Kidney (tissue), 14 donors: Measurements from ENCODE around the gene EDN1. TPM values are rescaled to one million over a fixed set of nuclear protein-coding genes. Genes with fewer than 3 reads are reported as not detected.

Experiments
- DNase-seq, 5 donors: peaks; one replicate each; pipeline ENCODE4 v3.0.0-alpha.2; 2013 to 2020
- FAIRE-seq: peaks from 2 replicates; lab custom pipeline; 2012; peaks lifted over from hg19 to GRCh38; lab: Jason Lieb, UNC
- H3K27ac ChIP-seq, 2 donors: one replicate each; pipeline ENCODE4 v1.7.0; 2013; ENCODE audit warnings: low read depth in 2 of 2, low read length in 2 of 2, inconsistent platforms in 1 of 2
- H3K27me3 ChIP-seq: one replicate; pipeline ENCODE4 v1.7.1; 2013; ENCODE audit warnings: low read length, inconsistent platforms; ENCODE audit not compliant: control insufficient read depth, insufficient read depth
- H3K36me3 ChIP-seq, 3 donors: one replicate each; pipeline versions ENCODE4 v1.7.0 to v1.7.1; 2013; ENCODE audit warnings: low read length in 3 of 3, control low read depth in 1 of 3, inconsistent platforms in 1 of 3; ENCODE audit not compliant: insufficient read depth in 3 of 3, control insufficient read depth in 2 of 3
- H3K4me1 ChIP-seq, 3 donors: one replicate each; pipeline versions ENCODE4 v1.7.0 to v1.7.1; 2013; ENCODE audit warnings: low read length in 3 of 3, inconsistent platforms in 1 of 3, low read depth in 1 of 3; ENCODE audit not compliant: control insufficient read depth in 2 of 3, insufficient read depth in 2 of 3
- H3K4me3 ChIP-seq, 3 donors: one replicate each; pipeline versions ENCODE4 v1.7.0 to v1.8.1; 2013; ENCODE audit warnings: low read length in 3 of 3, control low read depth in 1 of 3, inconsistent platforms in 1 of 3
- H3K9ac ChIP-seq, 3 donors: one replicate each; pipeline versions ENCODE4 v1.7.0 to v1.7.1; 2013; ENCODE audit warnings: low read length in 3 of 3, control low read depth in 1 of 3, inconsistent platforms in 1 of 3
- H3K9me3 ChIP-seq, 3 donors: one replicate each; pipeline versions ENCODE4 v1.7.0 to v1.7.1; 2013; ENCODE audit warnings: low read length in 3 of 3, control low read depth in 1 of 3, inconsistent platforms in 1 of 3; ENCODE audit not compliant: control insufficient read depth in 2 of 3, insufficient read depth in 1 of 3
- intact Hi-C: fragments of 100-400 bp; cut with DNase I; formaldehyde crosslinking; loops from one replicate; pipeline ENCODE4 v1.11.1; 2022
- polyA plus RNA-seq: library from polyadenylated mRNA; stranded (reverse); fragments of 350-450 nt; fragmentation: Illumina TruSeq; extraction: RNeasy Lipid Tissue Mini Kit (QIAGEN cat#74804); gene quantifications from one replicate; pipeline ENCODE4 v1.2.3, GENCODE V29; 2014; ENCODE audit warnings: low read depth, low replicate concordance; ENCODE audit not compliant: insufficient read depth
- total RNA-seq: library from RNA; stranded (reverse); fragmentation: NEBNext Ultra II Directional; extraction: Animal tissue kit (Norgen Biotek cat#: 25700); gene quantifications from one replicate; pipeline ENCODE4 v1.2.1, GENCODE V29; 2021
- TF ChIP-seq, protein P1 (sequence below): IDR thresholded peaks from 3 replicates; pipeline ENCODE4 v1.5.1; 2012; ENCODE audit warnings: mild to moderate bottlenecking, moderate library complexity, borderline replicate concordance; ENCODE audit not compliant: insufficient read depth; ENCODE audit errors: extremely low read depth
- donor health status: control.
- donor health status: control.
- donor health status: control.
- donor health status: control.
- donor health status: control.
- donor health status: DM: yes; HTN: yes; CAD: no.
- donor health status: Normal renal cell carcinoma (clear cell type).

The EDN1 gene
- total and polyA plus RNA-seq, 2 donors from 2014 or later: 3.4 to 16.6 TPM

DNA sequence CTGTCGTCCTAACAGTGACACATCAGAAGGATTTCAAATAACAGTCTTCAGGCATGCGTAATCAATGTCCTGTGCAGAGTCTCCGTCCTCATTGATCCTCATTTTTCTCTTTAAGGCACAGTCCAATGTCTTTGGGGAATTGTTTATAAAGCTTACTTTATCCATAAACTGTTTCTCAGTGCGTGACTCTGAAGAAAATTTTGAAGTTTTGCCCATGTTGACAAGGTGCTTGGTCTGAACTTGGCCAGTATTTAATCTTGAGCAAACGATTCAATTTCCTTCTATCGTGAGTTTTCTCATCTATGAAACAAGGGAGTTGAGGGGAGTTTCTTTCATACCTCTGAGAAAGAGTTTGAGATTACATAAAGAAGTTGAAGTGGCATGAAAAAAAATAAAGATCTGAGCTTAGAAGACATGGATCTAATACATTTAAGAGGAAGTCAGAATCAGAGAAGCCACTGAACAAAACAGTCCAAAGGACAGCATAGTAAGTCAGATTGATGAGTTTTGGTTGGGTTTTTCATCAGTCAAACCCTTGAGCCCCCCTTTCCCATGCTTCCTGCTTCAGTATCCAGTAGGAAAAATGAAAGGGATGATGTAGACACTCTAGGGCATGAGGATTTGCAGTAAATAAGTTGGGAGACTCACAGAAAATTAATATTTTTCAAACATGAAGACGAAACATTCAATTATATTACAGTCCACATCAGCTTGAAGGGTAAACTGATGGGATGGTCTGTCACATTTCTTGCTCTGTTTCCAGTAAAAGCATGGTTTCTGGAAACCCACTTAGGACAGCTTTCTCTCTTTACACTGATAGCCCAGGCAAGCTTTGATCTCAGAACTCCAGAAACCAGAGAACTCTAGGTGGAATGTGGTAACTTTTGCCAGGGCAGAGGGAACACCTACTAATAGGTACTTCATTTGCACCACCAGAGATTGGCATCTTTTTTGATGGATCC lies 8.1 kb downstream of the EDN1 start:
- H3K9ac ChIP-seq: no peak overlapping the region
- H3K27me3 ChIP-seq: no peaks in the 10 kb centered on the region
- DNase-seq (no peak), FAIRE-seq (no peak)
- no peaks in the 10 kb centered on the region for H3K36me3 ChIP-seq
- H3K4me1 ChIP-seq: peaks cover 0 to 8% (median 0%) of the 10 kb centered on the region in 3 donors
- no peak overlapping the region for H3K4me3 ChIP-seq
- TF ChIP-seq, protein P1, sequence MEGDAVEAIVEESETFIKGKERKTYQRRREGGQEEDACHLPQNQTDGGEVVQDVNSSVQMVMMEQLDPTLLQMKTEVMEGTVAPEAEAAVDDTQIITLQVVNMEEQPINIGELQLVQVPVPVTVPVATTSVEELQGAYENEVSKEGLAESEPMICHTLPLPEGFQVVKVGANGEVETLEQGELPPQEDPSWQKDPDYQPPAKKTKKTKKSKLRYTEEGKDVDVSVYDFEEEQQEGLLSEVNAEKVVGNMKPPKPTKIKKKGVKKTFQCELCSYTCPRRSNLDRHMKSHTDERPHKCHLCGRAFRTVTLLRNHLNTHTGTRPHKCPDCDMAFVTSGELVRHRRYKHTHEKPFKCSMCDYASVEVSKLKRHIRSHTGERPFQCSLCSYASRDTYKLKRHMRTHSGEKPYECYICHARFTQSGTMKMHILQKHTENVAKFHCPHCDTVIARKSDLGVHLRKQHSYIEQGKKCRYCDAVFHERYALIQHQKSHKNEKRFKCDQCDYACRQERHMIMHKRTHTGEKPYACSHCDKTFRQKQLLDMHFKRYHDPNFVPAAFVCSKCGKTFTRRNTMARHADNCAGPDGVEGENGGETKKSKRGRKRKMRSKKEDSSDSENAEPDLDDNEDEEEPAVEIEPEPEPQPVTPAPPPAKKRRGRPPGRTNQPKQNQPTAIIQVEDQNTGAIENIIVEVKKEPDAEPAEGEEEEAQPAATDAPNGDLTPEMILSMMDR: no peak
- no peak overlapping the region for H3K27ac ChIP-seq
- no peaks in the 10 kb centered on the region for H3K9me3 ChIP-seq
- intact Hi-C loops: no loop called here

DNA sequence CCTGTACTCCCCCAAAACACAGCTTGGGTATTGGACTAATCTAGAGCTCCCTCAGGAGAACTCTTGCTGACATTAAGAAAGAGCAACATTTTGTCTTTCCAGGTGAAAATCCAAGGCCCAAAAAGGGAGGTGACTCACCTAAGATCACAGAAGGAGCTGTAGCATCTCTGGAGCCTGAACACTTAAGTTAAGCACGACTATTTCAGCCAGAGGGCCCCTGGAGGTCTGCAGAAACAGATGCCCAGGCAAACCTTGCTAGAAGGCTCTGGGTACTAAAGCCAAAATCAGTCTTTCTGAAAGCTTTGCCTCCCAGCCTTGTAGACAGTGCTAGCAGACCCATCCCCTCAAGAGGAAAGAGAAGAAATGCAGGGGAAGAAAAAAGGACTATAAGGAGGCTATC lies 8.8 kb downstream of the EDN1 start:
- Histone ChIP-seq H3K9me3 (no peaks in the 10 kb centered on the region), H3K27me3 (no peaks in the 10 kb centered on the region), H3K9ac (no peak overlapping the region), H3K4me1 (peaks cover 0 to 7% (median 0%) of the 10 kb centered on the region in 3 donors), H3K4me3 (no peak overlapping the region), H3K36me3 (no peaks in the 10 kb centered on the region), H3K27ac (no peak overlapping the region)
- TF ChIP-seq, protein P1: no peak
- DNase-seq: no peak
- FAIRE-seq: no peak
- intact Hi-C loops: no loop called here

DNA sequence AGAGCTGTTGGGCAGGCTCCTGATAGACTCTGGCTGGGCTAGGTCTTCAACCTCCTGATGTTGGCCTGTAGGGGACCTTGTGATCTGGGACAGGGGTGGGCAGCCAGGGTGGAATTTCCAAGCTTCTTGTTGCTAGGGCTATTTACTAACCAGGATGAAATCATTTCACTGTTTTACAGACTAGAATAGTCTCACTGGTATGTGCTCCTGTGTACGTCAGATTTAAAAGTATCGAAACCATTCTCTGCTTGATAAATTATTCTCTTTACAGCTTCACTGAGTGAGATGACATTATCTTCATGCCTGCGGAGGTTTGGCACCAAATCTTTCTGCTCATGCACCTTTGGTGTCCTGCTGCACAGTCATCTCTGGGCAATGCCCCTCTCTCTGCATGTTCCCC lies 10.9 kb downstream of the EDN1 start:
- no peaks in the 10 kb centered on the region for H3K36me3 ChIP-seq
- H3K4me1 ChIP-seq: peaks cover 0 to 1% (median 0%) of the 10 kb centered on the region in 3 donors
- TF ChIP-seq, protein P1: no peak
- H3K9ac ChIP-seq: no peak overlapping the region
- intact Hi-C loops: no loop called here
- no peak for FAIRE-seq
- no peaks in the 10 kb centered on the region for H3K9me3 ChIP-seq
- no peak overlapping the region for H3K4me3 ChIP-seq
- H3K27ac ChIP-seq: no peak overlapping the region
- DNase-seq: no peak
- H3K27me3 ChIP-seq: no peaks in the 10 kb centered on the region
